Cardiac septum (tissue), 1 donor: ENCODE measurements around the gene IAPP. TPM values are rescaled to one million over a fixed set of nuclear protein-coding genes. Genes with fewer than 3 reads are reported as not detected.
"Not testable (repeated sequence)": the region's sequence is repeated elsewhere in the genome, so short reads cannot be mapped to it uniquely, and the experiment has no call there.

Experiments
- DNase-seq: peaks from one replicate; pipeline ENCODE4 v3.0.0-alpha.2; 2020; ENCODE audit warnings: low spot score
- intact Hi-C: fragments of 100-400 bp; cut with DNase I; formaldehyde crosslinking; loops from one replicate; pipeline ENCODE4 v1.14.0; 2022
- long read RNA-seq: library from polyadenylated mRNA; unstranded; transcript quantifications from one replicate; pipeline ENCODE4 v2.0.0, GENCODE V29; 2021
- total RNA-seq: library from RNA; stranded (reverse); fragmentation: NEBNext Ultra II Directional; extraction: Animal tissue kit (Norgen Biotek cat#: 25700); gene quantifications from one replicate; pipeline ENCODE4 v1.2.1, GENCODE V29; 2021
- donor health status: DM: no; HTN: no; CAD: no.

IAPP gene
- total RNA-seq, result not detected
- long read RNA-seq, result 0 reads

GRCh38 chr12:21372602-21373001, at the start of gene IAPP:
Gene IAPP (plus strand): TSS chr12:21372902. CDS start chr12:21373352, 450 bp downstream.
- intact Hi-C loops, result no loop called here
- no peak for DNase-seq

- no peak for DNase-seq
- intact Hi-C loops, result no loop called here
Measured at GRCh38 chr12:21323736-21324135, 49.0 kb upstream of the IAPP start.

DNA sequence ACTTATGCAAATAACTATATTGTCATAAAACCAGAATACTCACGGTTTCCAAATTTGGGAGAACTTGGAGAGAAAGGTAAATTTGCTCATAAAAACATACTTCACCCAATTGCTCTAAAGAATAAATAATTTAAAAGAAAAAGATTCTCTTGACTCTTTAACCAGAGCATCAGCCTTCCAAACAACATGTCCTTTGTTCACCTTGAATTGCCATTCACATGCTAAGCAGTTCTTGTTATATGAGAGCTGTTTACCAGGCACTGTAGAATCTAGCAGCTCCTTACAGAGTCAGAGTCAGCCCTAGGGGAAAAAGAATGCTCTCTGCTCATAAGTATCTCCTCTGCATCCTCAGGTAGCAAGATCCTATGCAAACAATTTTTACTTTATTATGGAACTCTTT, 48.2 kb upstream of the IAPP start:
- no peak for DNase-seq
- intact Hi-C loops, result no loop called here

DNA sequence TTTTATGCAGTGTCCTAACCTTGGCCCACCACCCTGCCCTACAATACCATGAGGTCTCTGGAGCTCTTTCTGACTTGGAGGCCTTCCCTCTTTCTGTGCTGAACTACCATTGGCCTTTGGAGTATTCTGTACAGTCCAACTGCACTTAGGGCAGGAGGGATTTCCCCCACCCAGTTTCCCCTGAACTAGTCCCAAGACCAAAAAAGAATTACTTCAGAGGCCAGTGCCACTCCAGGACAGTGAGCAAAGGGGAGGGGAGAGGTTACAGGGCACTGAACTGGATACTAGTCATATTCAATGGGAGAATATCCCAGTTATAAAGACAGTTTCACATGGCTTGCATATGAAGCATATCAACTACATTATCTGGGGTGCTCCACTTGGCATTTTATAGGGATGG, 44.1 kb upstream of the IAPP start:
- DNase-seq, result no peak
- intact Hi-C loops, result no loop called here

- intact Hi-C loops, result no loop called here
- no peak for DNase-seq
Measured at GRCh38 chr12:21330682-21331253, 41.9 kb upstream of the IAPP start.

GRCh38 chr12:21334771-21335325, 37.9 kb upstream of the IAPP start, which contains the start of gene SLCO1A2:
Gene SLCO1A2 (minus strand): TSS chr12:21334917. CDS start chr12:21334647, 270 bp downstream.
- no peak for DNase-seq
- intact Hi-C loops, result no loop called here

DNA sequence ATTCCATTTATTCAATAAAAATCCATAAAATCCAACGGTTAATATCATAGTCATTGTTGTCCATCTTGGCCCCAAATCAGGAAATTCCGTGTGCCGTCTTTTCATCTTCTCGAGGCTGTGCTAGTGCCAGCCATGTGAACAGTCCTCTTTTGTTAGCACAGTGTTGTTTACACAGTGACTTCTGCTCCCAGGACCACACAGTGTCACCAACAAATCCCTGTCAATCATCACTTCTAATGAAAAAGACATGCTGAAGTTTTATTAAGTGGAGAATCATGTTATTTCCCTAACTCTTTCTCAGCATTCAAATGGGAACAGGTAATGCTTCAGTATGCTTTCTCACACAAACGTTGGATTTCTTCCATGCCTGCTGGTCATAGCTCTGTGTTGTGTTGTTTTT, 36.0 kb upstream of the IAPP start:
- DNase-seq, result no peak
- intact Hi-C loops, result no loop called here

GRCh38 chr12:21337453-21337852, 35.2 kb upstream of the IAPP start:
- DNase-seq, result no peak
- intact Hi-C loops, result no loop called here

- no peak for DNase-seq
- intact Hi-C loops, result no loop called here
Measured at GRCh38 chr12:21337959-21338744, 34.5 kb upstream of the IAPP start.

GRCh38 chr12:21339921-21340320, 32.8 kb upstream of the IAPP start:
- DNase-seq, result no peak
- intact Hi-C loops, result no loop called here

GRCh38 chr12:21340403-21340802, 32.3 kb upstream of the IAPP start:
- DNase-seq, result no peak
- intact Hi-C loops, result no loop called here

DNA sequence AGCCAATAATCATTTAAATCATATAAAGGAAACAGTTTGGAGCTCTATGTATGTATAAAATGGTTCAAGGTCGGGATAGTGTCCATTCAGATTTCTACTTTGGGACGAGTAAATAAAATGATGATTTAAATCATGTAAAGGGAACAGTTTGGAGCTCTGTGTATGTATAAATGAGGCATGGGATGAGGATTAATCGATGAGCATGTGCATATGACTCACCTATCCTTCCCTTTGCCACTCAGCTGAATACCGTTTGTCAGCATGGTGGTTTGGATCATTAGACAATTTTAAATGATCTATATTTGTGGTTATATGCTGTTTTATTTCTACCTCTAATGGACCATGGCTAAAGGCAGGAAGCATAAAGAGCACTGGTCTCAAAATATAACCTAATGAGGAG, 30.9 kb upstream of the IAPP start:
- no peak for DNase-seq

GRCh38 chr12:21343636-21344035, 29.1 kb upstream of the IAPP start:
- intact Hi-C loops, result no loop called here
- no peak for DNase-seq

More for the DNA sequence above, 30.9 kb upstream of the IAPP start:
- intact Hi-C loops, result no loop called here

DNA sequence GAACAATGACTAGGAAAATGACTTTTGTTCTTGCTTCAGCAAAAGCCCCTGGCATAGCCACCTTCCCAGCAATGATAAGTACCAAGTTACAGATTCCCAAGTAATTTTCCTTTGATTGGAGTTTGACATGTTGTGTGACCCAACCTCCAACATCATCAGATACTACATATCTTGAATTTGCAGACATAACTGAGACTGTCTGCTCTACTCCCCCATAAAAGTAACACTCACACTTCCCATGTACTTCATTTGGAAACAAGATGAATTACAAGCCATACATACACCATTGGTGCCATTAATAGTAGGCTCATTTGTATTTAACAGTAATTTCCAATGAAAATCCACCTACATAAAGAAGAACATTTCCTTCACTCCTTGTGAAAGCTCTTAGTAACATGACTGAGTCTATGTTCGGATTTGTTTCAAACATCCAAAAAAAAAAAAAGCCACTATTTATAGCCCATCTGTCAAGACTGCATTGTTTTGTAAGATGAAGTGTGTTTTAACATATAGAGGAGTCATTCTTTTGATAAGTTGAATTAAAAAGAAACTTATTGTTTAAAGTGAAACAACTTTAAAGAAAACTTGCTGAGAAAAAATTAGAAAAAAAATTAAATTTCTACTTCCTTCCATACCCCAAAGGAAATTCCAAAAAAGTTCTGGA, 26.0 kb upstream of the IAPP start:
- DNase-seq, result no peak
- intact Hi-C loops, result no loop called here

DNA sequence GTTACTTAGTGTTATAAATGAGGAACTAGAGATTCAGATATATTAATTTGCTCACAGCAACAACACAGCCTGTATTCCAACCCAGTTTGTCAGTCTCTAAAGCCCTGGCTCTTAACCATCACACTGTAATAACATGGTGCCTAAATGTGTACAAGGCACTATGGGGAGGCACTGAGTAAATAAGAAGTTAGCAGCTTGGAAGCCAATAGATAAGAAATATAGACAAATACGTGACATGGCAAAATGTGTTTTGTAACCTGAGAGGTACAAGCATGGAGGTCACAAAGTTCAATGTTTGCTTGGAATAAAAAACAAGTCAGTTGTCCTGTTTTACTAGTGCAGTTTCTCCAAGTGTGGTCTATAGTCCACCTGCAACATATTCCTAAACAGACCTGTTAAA, 21.7 kb upstream of the IAPP start:
- no peak for DNase-seq
- intact Hi-C loops, result no loop called here

DNA sequence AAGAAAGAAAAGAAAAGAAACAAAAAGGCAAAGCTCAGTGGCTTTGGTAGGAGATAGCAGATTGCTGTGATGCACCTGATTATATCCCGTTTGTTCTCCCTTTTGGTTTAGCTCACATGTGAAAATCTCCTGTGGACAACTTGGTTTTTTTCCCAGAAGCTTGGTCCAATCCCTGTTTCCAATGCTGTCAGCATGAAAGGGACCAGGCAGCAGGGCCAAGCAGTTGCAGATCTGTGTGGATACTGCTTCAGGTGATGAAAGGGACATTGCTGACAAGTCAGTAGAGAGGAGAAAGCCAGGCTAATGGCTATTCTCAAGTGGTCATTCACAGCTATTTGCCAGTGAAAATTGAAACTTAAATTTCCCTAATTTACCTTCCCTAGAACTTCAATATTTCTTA, 19.2 kb upstream of the IAPP start:
- intact Hi-C loops, result no loop called here
- no peak for DNase-seq

DNA sequence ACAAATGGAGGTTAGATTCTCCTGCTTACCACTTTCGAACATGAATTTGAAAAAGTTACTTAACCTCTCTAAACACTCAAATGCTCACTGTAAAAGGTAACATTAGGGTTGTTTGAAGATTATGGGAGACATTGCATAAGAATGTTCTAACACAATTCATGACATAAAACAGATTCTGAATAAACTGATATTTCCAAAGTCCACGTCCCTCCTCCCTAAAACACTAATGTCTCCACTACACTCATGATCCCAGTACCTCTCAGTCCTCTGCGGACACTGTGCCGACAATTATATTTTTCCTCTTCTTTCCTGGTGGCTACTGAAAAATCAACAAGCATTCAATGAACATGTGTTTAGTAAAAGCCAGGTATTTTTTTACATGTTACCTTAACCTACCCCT, 18.8 kb upstream of the IAPP start:
- DNase-seq, result no peak
- intact Hi-C loops, result no loop called here

DNA sequence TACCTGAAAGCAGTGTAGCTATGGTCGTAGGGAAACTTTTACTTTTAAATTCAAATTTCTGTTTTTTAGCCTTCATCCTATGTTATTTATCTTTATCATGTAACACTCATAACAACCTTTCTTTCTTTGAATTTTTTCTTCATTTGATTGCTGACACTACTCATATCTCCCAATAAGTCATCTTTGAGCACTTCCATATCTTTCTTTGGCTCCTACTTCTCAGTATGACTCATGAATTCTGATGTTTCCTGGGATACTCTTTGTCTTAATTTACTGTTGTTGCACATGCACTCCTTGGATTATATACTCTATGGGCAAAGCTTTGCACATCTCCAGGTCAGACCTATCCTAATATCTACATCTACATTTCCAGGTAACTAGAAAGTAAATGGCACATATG, 18.1 kb upstream of the IAPP start:
- intact Hi-C loops, result no loop called here
- DNase-seq, result no peak

GRCh38 chr12:21360632-21361031, 12.1 kb upstream of the IAPP start:
- DNase-seq, intact Hi-C loops: not testable (repeated sequence)

- DNase-seq, result no peak
- intact Hi-C loops, result no loop called here
Measured at GRCh38 chr12:21369141-21369980, 3.3 kb upstream of the IAPP start.
